Suprapubic skin (tissue), 4 donors: ENCODE results near the gene ZNF276. TPM values are rescaled to one million over a fixed set of nuclear protein-coding genes. Genes with fewer than 3 reads are reported as not detected.

Experiments
- DNase-seq, 2 donors: peaks; one replicate each; pipeline ENCODE4 v3.0.0-alpha.2; 2019; ENCODE audit warnings: low spot score in 2 of 2
- H3K27ac ChIP-seq: fragments of 200-600 bp; sonication (generic); one replicate; pipeline ENCODE4 v1.5.1; 2019
- H3K27me3 ChIP-seq: fragments of 200-600 bp; sonication (generic); one replicate; pipeline ENCODE4 v1.5.1; 2019
- H3K36me3 ChIP-seq: fragments of 200-600 bp; sonication (generic); one replicate; pipeline ENCODE4 v1.5.1; 2019
- H3K4me1 ChIP-seq: fragments of 200-600 bp; sonication (generic); one replicate; pipeline ENCODE4 v1.5.1; 2019
- H3K4me3 ChIP-seq: fragments of 200-600 bp; sonication (generic); one replicate; pipeline ENCODE4 v1.5.1; 2019; ENCODE audit warnings: mild to moderate bottlenecking
- H3K9me3 ChIP-seq: fragments of 200-600 bp; sonication (generic); one replicate; pipeline ENCODE4 v1.5.1; 2019
- EP300 ChIP-seq: sonication (generic); formaldehyde crosslinking; IDR thresholded peaks from one replicate; pipeline ENCODE4 v1.6.1; 2017; ENCODE audit warnings: antibody characterized with exemption
- POLR2A ChIP-seq, 2 donors: fragments of 450-650 bp; IDR thresholded peaks; one replicate each; pipeline ENCODE4 v1.6.1; 2017; ENCODE audit warnings: antibody characterized with exemption in 2 of 2, mild to moderate bottlenecking in 2 of 2, moderate library complexity in 2 of 2
- POLR2AphosphoS5 ChIP-seq, 3 donors: sonication (generic); formaldehyde crosslinking; IDR thresholded peaks; one replicate each; pipeline ENCODE4 v1.6.1; 2017; ENCODE audit warnings: antibody characterized with exemption in 3 of 3
- WGBS: methylation state at CpG from one replicate; pipeline ENCODE4 v1.1.5; 2018; 5-methylcytosine and 5-hydroxymethylcytosine counted together
- total RNA-seq, 4 donors: library from RNA; depleted of rRNA; stranded (reverse); fragments of >200 nt; gene quantifications; one replicate each; pipeline ENCODE4 v1.1.0, GENCODE V29; 2016
- TF ChIP-seq, protein P1 (sequence below), 2 donors: fragments of 200-600 bp in 1 of 2; fragments of 450-650 bp in 1 of 2; sonication (generic) in 1 of 2; IDR thresholded peaks; one replicate each; pipeline ENCODE4 v1.5.1; 2016 to 2019; ENCODE audit warnings: antibody characterized with exemption in 2 of 2, mild to moderate bottlenecking in 1 of 2, moderate library complexity in 1 of 2

Gene ZNF276
- total RNA-seq, 4 donors from 2014 or later = 39.8 to 106 (median 46.0) TPM

DNA sequence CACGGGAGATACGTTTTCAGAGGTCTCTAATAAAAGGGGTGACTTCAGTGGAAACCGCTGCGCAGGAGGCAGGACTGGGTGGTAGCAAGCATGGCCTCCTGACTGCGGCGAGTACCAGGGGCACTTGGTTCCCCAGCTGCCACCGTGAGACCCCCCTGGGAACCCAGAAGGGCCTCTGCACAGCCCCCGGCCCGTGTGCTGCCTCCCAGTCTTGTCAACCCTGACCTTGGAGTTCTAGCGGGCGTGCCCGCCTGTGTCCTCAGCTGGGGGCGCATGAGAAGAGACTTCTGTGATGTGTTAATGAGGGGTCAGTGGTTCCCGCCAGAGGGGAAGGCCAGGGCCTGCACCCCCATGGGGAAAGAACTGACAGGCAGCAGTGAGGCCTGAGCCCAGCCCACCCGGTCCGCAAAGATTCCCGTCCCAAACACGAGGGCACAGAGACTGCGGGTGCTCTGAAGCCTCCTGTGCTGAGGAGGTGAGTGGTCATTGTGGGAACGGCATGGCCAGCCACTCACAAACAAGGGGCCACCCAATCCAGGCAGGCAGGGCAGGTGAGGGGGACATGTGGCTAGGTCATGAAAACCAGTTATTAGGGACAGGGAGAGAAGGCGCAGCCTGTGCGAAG lies 9.4 kb downstream of the ZNF276 start:
- WGBS = 82% methylated on average over 20 of the region's 22 CpGs
- TF ChIP-seq, protein P1, sequence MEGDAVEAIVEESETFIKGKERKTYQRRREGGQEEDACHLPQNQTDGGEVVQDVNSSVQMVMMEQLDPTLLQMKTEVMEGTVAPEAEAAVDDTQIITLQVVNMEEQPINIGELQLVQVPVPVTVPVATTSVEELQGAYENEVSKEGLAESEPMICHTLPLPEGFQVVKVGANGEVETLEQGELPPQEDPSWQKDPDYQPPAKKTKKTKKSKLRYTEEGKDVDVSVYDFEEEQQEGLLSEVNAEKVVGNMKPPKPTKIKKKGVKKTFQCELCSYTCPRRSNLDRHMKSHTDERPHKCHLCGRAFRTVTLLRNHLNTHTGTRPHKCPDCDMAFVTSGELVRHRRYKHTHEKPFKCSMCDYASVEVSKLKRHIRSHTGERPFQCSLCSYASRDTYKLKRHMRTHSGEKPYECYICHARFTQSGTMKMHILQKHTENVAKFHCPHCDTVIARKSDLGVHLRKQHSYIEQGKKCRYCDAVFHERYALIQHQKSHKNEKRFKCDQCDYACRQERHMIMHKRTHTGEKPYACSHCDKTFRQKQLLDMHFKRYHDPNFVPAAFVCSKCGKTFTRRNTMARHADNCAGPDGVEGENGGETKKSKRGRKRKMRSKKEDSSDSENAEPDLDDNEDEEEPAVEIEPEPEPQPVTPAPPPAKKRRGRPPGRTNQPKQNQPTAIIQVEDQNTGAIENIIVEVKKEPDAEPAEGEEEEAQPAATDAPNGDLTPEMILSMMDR (IDR thresholded peaks at IDR 0.05) = no peak
- TF ChIP-seq POLR2A (IDR thresholded peaks at IDR 0.05) (no peak), EP300 (no peak), POLR2AphosphoS5 (IDR thresholded peaks at IDR 0.05) (no peak)
- H3K4me1 ChIP-seq = no peaks in the 10 kb centered on the region
- no peaks in the 10 kb centered on the region for H3K9me3 ChIP-seq
- H3K27me3 ChIP-seq = no peaks in the 10 kb centered on the region
- DNase-seq = no peak
- H3K36me3 ChIP-seq = peaks cover 90% of the 10 kb centered on the region
- H3K4me3 ChIP-seq = no peak overlapping the region
- no peak overlapping the region for H3K27ac ChIP-seq

DNA sequence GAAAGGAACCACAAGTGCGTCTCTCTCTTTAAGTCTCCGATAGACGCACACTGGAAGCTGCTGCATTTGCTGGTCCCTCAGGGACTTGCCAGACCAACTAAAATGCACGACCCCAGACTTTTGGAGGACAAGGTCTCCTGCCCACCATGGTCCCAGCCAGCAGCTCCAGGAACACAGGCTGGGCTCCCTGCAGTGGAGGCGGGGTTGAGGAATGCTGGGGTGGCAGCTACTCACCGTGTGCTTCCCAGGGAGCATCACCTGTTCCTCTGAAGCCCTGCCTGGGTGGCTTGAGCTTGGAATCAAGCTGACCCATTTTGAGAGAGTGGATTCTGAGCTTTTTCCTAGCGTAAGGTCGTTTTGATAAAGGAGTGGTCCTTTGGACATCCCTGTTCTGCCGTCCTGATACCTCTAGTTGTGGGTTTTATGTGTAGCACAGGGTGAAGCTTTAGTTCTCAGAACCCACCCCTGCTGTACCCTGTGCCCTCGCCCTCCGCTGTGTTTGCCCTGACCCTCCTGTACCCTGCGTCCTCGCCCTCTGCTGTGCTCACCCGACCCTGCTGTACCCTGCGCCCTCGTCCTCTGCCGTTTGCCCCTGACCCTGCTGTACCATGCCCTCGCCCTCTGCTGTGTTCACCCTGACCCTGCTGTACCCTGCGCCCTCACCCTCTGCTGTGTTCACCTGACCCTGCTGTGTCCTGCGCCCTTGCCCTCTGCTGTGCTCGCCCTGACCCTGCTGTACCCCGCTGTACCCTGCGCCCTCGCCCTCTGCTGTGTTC lies 11.0 kb downstream of the ZNF276 start:
- TF ChIP-seq, protein P1 (IDR thresholded peaks at IDR 0.05) = no peak
- no peak for TF ChIP-seq POLR2A (IDR thresholded peaks at IDR 0.05)
- no peak for TF ChIP-seq POLR2AphosphoS5 (IDR thresholded peaks at IDR 0.05)
- no peak for TF ChIP-seq EP300
- no peak overlapping the region for H3K27ac ChIP-seq
- no peak for DNase-seq
- H3K9me3 ChIP-seq = no peaks in the 10 kb centered on the region
- peaks cover 96% of the 10 kb centered on the region for H3K36me3 ChIP-seq
- no peaks in the 10 kb centered on the region for H3K27me3 ChIP-seq
- H3K4me1 ChIP-seq = no peaks in the 10 kb centered on the region
- WGBS = 91% methylated on average over 22 of the region's 24 CpGs
- no peak overlapping the region for H3K4me3 ChIP-seq

DNA sequence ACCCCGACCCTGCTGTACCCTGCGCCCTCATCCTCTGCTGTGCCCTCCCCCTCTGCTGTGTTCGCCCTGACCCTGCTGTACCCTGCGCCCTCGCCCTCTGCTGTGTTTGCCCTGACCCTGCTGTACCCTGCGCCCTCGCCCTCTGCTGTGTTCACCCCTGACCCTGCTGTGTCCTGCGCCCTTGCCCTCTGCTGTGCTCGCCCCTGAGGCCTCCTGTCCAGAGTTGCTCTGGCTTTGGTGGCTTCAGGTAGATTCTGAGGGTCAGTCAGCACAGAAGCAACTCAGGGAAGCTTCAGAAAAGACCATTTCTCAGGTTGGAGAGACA lies 11.5 kb downstream of the ZNF276 start:
- 91% methylated on average over 9 of the region's 9 CpGs for WGBS
- DNase-seq = no peak
- H3K9me3 ChIP-seq = no peaks in the 10 kb centered on the region

DNA sequence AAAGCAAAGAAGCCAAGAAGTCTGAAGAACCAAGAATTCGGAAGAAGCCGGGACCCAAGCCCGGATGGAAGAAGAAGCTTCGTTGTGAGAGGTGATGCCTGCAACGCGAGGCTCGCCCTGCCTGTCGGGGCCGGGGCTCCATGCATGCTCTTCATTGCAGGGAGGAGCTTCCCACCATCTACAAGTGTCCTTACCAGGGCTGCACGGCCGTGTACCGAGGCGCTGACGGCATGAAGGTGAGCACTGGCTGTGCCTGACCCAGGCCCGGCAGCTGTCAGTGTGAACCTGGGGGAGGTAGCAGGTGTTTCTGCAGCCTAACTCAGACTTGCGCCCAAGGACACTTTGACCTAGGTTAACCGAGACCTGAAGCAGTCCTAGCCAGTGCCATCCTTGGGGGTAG lies 12.0 kb downstream of the ZNF276 start:
- peaks cover 97% of the 10 kb centered on the region for H3K36me3 ChIP-seq

More for the DNA sequence above, 11.5 kb downstream of the ZNF276 start:
- Histone ChIP-seq H3K27ac (no peak overlapping the region), H3K4me3 (no peak overlapping the region), H3K27me3 (no peaks in the 10 kb centered on the region), H3K36me3 (peaks cover 96% of the 10 kb centered on the region), H3K4me1 (no peaks in the 10 kb centered on the region)
- TF ChIP-seq POLR2A (IDR thresholded peaks at IDR 0.05) (no peak), POLR2AphosphoS5 (IDR thresholded peaks at IDR 0.05) (no peak), EP300 (no peak)
- TF ChIP-seq, protein P1 (IDR thresholded peaks at IDR 0.05) = no peak

DNA sequence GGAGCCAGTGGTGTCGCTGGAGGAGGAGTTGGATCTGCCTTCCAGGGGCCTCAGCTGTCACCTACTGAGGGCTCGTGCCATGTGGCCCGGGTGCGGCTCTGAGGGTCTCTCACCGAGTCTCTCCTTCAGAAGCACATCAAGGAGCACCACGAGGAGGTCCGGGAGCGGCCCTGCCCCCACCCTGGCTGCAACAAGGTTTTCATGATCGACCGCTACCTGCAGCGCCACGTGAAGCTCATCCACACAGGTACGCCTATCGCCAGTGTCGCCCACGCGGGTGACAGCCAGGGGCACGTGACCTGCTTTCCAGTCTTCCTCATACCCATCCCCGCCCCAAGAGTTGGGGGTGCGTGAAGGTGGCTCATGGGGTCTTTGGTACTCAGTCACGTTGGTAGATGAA lies 12.5 kb downstream of the ZNF276 start:
- H3K4me3 ChIP-seq = no peak overlapping the region
- no peak for DNase-seq
- H3K27me3 ChIP-seq = no peaks in the 10 kb centered on the region
- H3K4me1 ChIP-seq = no peaks in the 10 kb centered on the region
- 84% methylated on average over 10 of the region's 21 CpGs for WGBS
- TF ChIP-seq EP300 (no peak), POLR2A (IDR thresholded peaks at IDR 0.05) (no peak), POLR2AphosphoS5 (IDR thresholded peaks at IDR 0.05) (no peak)
- TF ChIP-seq, protein P1 (IDR thresholded peaks at IDR 0.05) = no peak
- no peak overlapping the region for H3K27ac ChIP-seq
- H3K36me3 ChIP-seq = peaks cover 99% of the 10 kb centered on the region
- no peaks in the 10 kb centered on the region for H3K9me3 ChIP-seq

More for the DNA sequence above, 12.0 kb downstream of the ZNF276 start:
- H3K27ac ChIP-seq = no peak overlapping the region
- 91% methylated on average over 13 of the region's 17 CpGs for WGBS
- no peak for TF ChIP-seq EP300
- TF ChIP-seq, protein P1 (IDR thresholded peaks at IDR 0.05) = no peak
- no peak for TF ChIP-seq POLR2AphosphoS5 (IDR thresholded peaks at IDR 0.05)
- no peak for TF ChIP-seq POLR2A (IDR thresholded peaks at IDR 0.05)
- no peaks in the 10 kb centered on the region for H3K27me3 ChIP-seq
- no peaks in the 10 kb centered on the region for H3K4me1 ChIP-seq
- DNase-seq = no peak
- no peaks in the 10 kb centered on the region for H3K9me3 ChIP-seq
- H3K4me3 ChIP-seq = no peak overlapping the region
